ENCODE measurements around the gene COG5.

- TF ChIP-seq, protein P1, sequence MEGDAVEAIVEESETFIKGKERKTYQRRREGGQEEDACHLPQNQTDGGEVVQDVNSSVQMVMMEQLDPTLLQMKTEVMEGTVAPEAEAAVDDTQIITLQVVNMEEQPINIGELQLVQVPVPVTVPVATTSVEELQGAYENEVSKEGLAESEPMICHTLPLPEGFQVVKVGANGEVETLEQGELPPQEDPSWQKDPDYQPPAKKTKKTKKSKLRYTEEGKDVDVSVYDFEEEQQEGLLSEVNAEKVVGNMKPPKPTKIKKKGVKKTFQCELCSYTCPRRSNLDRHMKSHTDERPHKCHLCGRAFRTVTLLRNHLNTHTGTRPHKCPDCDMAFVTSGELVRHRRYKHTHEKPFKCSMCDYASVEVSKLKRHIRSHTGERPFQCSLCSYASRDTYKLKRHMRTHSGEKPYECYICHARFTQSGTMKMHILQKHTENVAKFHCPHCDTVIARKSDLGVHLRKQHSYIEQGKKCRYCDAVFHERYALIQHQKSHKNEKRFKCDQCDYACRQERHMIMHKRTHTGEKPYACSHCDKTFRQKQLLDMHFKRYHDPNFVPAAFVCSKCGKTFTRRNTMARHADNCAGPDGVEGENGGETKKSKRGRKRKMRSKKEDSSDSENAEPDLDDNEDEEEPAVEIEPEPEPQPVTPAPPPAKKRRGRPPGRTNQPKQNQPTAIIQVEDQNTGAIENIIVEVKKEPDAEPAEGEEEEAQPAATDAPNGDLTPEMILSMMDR (IDR thresholded peaks at IDR 0.05; ENCODE audit: low read depth, low read length, missing input control) = no peak
- TF ChIP-seq ATF3 (IDR thresholded peaks at IDR 0.05) (no peak), NR2F2 (IDR thresholded peaks at IDR 0.05) (no peak), RAD21 (IDR thresholded peaks at IDR 0.05) (no peak), SP1 (IDR thresholded peaks at IDR 0.05) (no peak)
- TF ChIP-seq, protein P2, sequence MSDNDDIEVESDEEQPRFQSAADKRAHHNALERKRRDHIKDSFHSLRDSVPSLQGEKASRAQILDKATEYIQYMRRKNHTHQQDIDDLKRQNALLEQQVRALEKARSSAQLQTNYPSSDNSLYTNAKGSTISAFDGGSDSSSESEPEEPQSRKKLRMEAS (IDR thresholded peaks at IDR 0.05) = no peak
Observed at GRCh38 chr7:107181172-107181571, 382.5 kb downstream of the COG5 start.
